HepG2 (cell line): ENCODE results near the gene EMILIN3. TPM values are rescaled to one million over a fixed set of nuclear protein-coding genes. Genes with fewer than 3 reads are reported as not detected.
A peak's percentile ranks its signal among the peaks of the same experiment; 100 is the strongest.

Experiments
- CTCF ChIP-seq: sonication (generic); formaldehyde crosslinking; IDR thresholded peaks from 2 replicates; pipeline ENCODE4 v1.5.0; 2020; ENCODE audit warnings: mild to moderate bottlenecking, missing genetic modification reagents, moderate library complexity
- HNRNPK ChIP-seq: fragments of 200-400 bp; formaldehyde crosslinking; IDR thresholded peaks from 2 replicates; pipeline ENCODE4 v1.6.1; 2018; ENCODE audit warnings: low read length, low read depth, moderate library complexity, mild to moderate bottlenecking; ENCODE audit not compliant: poor library complexity, severe bottlenecking
- JDP2 ChIP-seq: sonication (generic); formaldehyde crosslinking; IDR thresholded peaks from 2 replicates; pipeline ENCODE4 v1.8.1; 2022; ENCODE audit warnings: missing genetic modification reagents, borderline replicate concordance
- LBX2 ChIP-seq: sonication (generic); formaldehyde crosslinking; IDR thresholded peaks from 2 replicates; pipeline ENCODE4 v1.5.0; 2020; ENCODE audit warnings: missing genetic modification reagents, mild to moderate bottlenecking, borderline replicate concordance
- MTA3 ChIP-seq: sonication (generic); formaldehyde crosslinking; IDR thresholded peaks from 2 replicates; pipeline ENCODE4 v1.4.0; 2020; ENCODE audit warnings: missing genetic modification reagents
- PBX3 ChIP-seq: sonication (generic); formaldehyde crosslinking; IDR thresholded peaks from 2 replicates; pipeline ENCODE4 v1.8.1; 2023; ENCODE audit warnings: missing genetic modification reagents, inconsistent platforms, borderline replicate concordance
- SAP130 ChIP-seq: IDR thresholded peaks from 2 replicates; pipeline ENCODE4 v1.6.1; 2016; ENCODE audit warnings: low read depth
- SP1 ChIP-seq, 2 experiments: fragments of 450-650 bp in 1 of 2; sonication (generic) in 1 of 2; formaldehyde crosslinking in 1 of 2; IDR thresholded peaks; 2 replicates each; pipeline versions ENCODE4 v1.4.0 to v1.6.1; 2016 to 2020; ENCODE audit warnings: missing genetic modification reagents in 1 of 2
- STAG1 ChIP-seq: sonication (generic); formaldehyde crosslinking; IDR thresholded peaks from 2 replicates; pipeline ENCODE4 v1.4.0; 2020; ENCODE audit warnings: missing genetic modification reagents
- TEAD2 ChIP-seq: sonication (generic); formaldehyde crosslinking; IDR thresholded peaks from 2 replicates; pipeline ENCODE4 v1.9.0; 2021; ENCODE audit warnings: missing genetic modification reagents
- XBP1 ChIP-seq: sonication (generic); formaldehyde crosslinking; IDR thresholded peaks from 2 replicates; pipeline ENCODE4 v1.5.0; 2020; ENCODE audit warnings: missing genetic modification reagents
- ZKSCAN1 ChIP-seq: fragments of 150-350 bp; IDR thresholded peaks from 2 replicates; pipeline ENCODE4 v1.6.1; 2014; ENCODE audit warnings: low read length
- ZMAT5 ChIP-seq: sonication (generic); formaldehyde crosslinking; IDR thresholded peaks from 2 replicates; pipeline ENCODE4 v1.5.0; 2020; ENCODE audit warnings: mild to moderate bottlenecking, low read depth, missing genetic modification reagents, borderline replicate concordance
- ZNF232 ChIP-seq: sonication (generic); formaldehyde crosslinking; IDR thresholded peaks from 2 replicates; pipeline ENCODE4 v1.4.0; 2020; ENCODE audit warnings: missing genetic modification reagents, borderline replicate concordance
- ZNF496 ChIP-seq: sonication (generic); formaldehyde crosslinking; IDR thresholded peaks from 2 replicates; pipeline ENCODE4 v1.8.1; 2023; ENCODE audit warnings: mild to moderate bottlenecking, moderate library complexity, missing genetic modification reagents; ENCODE audit not compliant: insufficient replicate concordance
- ZNF589 ChIP-seq: sonication (generic); formaldehyde crosslinking; conservative IDR thresholded peaks from 2 replicates; pipeline ENCODE4 v1.8.0; 2022; ENCODE audit warnings: mild to moderate bottlenecking, moderate library complexity, missing genetic modification reagents
- ZNF607 ChIP-seq: sonication (generic); formaldehyde crosslinking; IDR thresholded peaks from 2 replicates; pipeline ENCODE4 v1.5.1; 2020; ENCODE audit warnings: missing genetic modification reagents, mild to moderate bottlenecking, borderline replicate concordance
- ZNF709 ChIP-seq: sonication (generic); formaldehyde crosslinking; IDR thresholded peaks from 2 replicates; pipeline ENCODE4 v1.5.0; 2020; ENCODE audit warnings: mild to moderate bottlenecking, missing genetic modification reagents
- ZNF773 ChIP-seq: sonication (generic); formaldehyde crosslinking; IDR thresholded peaks from 2 replicates; pipeline ENCODE4 v1.4.0; 2020; ENCODE audit warnings: missing genetic modification reagents, borderline replicate concordance
- polyA plus RNA-seq, 8 experiments: library from polyadenylated mRNA; depleted of rRNA in 3 of 8; stranded (reverse) in 7 of 8; unstranded in 1 of 8; fragments of >200 nt; fragmentation: Illumina TruSeq in 4 of 8; extraction: Trizol in 4 of 8; gene quantifications; 2 replicates each; pipeline versions ENCODE4 v1.2.1 to v1.2.3, GENCODE V29; 2011 to 2016; ENCODE audit warnings: low read depth in 4 of 8, missing spikeins in 1 of 8, mixed read lengths in 1 of 8; ENCODE audit not compliant: insufficient read depth in 1 of 8
- total RNA-seq, 5 experiments: library from RNA; depleted of rRNA; stranded (reverse); fragments of >200 nt; fragmentation: Illumina TruSeq; extraction: Trizol; gene quantifications; 2 replicates each; pipeline ENCODE4 v1.2.3, GENCODE V29; 2016; ENCODE audit warnings: low read depth in 1 of 5

The EMILIN3 gene
- total and polyA plus RNA-seq, 2 of the 13 experiments (the other 11 are each of a cell fraction or from before 2014, with no cell fraction given) = 0.25 to 0.29 TPM

- no peak for TF ChIP-seq ZNF773 (CRISPR knock-in tag)
- no peak for TF ChIP-seq HNRNPK
- no peak; the same call in 1 of the 2 replicates for TF ChIP-seq ZNF232
- TF ChIP-seq ZNF607 (CRISPR knock-in tag) = 0 out of 2 replicates have a peak, but pooled peaks have one; percentile 54
- peak; percentile 46; the same call in 1 of the 2 replicates for TF ChIP-seq PBX3 (CRISPR knock-in tag)
- no peak for TF ChIP-seq LBX2 (CRISPR knock-in tag)
- TF ChIP-seq MTA3 (CRISPR knock-in tag) = no peak
- no peak for TF ChIP-seq ZMAT5 (CRISPR knock-in tag)
- TF ChIP-seq SAP130 (CRISPR knock-in tag) = peak; percentile 83
- TF ChIP-seq TEAD2 (CRISPR knock-in tag) = no peak
- peak; percentile 94 for TF ChIP-seq CTCF
- 0 out of 2 replicates have a peak, but pooled peaks have one; percentile 1 for TF ChIP-seq ZKSCAN1
- TF ChIP-seq ZNF496 (CRISPR knock-in tag) = no peak
- TF ChIP-seq JDP2 (CRISPR knock-in tag) = no peak
- TF ChIP-seq SP1 (IDR thresholded peaks at IDR 0.05) = no peak
- peak; percentile 93 for TF ChIP-seq SP1 (CRISPR knock-in tag; IDR thresholded peaks at IDR 0.05)
- TF ChIP-seq ZNF709 = no peak
- no peak for TF ChIP-seq XBP1 (CRISPR knock-in tag)
- TF ChIP-seq ZNF589 = no peak
- peak; percentile 80 for TF ChIP-seq STAG1 (CRISPR knock-in tag)
Measured at GRCh38 chr20:41340327-41341055, 26.1 kb downstream of the EMILIN3 start, which contains the start of gene LPIN3 (continued).
